GM12872 (cell line): ENCODE measurements around the gene CENPP.

Source experiments
- TF ChIP-seq, protein P1 (sequence below): IDR thresholded peaks from 3 replicates; pipeline ENCODE4 v1.5.1; 2011; ENCODE audit warnings: low read depth, mild to moderate bottlenecking, low read length, moderate library complexity; ENCODE audit not compliant: insufficient read depth

Gene CENPP

DNA sequence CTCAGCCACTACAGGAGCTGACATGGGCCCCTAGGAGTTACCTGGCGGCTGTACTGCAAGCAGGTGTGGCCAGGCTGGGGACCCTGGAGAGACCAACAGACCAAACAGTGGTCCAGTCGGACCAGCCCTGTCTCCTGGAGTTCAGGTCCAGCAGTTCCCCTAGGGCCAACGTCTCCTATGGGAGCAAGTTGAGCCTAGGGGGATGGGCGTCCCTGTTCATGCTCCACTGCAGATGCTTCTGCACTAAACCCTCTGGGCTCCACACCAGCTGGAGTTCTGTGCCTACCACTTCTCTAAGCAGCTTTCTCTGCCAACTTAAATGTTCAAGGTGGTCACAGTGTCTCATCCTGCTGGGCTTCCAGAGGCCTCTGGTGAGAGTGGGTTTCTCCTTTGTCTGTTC lies 119.1 kb downstream of the CENPP start:
- TF ChIP-seq, protein P1, sequence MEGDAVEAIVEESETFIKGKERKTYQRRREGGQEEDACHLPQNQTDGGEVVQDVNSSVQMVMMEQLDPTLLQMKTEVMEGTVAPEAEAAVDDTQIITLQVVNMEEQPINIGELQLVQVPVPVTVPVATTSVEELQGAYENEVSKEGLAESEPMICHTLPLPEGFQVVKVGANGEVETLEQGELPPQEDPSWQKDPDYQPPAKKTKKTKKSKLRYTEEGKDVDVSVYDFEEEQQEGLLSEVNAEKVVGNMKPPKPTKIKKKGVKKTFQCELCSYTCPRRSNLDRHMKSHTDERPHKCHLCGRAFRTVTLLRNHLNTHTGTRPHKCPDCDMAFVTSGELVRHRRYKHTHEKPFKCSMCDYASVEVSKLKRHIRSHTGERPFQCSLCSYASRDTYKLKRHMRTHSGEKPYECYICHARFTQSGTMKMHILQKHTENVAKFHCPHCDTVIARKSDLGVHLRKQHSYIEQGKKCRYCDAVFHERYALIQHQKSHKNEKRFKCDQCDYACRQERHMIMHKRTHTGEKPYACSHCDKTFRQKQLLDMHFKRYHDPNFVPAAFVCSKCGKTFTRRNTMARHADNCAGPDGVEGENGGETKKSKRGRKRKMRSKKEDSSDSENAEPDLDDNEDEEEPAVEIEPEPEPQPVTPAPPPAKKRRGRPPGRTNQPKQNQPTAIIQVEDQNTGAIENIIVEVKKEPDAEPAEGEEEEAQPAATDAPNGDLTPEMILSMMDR, result no peak

DNA sequence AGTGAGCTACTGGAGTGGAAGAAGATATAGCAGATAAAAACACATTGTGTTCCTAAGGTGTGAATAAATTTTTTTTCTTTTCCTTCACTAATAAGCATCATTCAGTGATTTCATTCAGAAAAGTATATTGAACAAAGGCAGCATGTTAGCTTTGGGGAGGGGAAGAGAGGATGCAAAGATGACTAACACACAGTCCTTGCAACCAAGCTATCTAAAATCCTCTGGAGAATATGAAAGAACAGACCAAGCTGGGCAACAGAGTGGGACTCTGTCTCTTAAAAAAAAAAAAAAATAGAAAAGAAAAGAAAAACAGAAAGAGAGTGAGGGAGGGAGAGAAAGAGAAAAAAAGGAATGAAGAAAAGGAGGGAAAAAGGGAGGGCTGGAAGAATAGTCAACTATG lies 120.8 kb downstream of the CENPP start:
- TF ChIP-seq, protein P1, result no peak

DNA sequence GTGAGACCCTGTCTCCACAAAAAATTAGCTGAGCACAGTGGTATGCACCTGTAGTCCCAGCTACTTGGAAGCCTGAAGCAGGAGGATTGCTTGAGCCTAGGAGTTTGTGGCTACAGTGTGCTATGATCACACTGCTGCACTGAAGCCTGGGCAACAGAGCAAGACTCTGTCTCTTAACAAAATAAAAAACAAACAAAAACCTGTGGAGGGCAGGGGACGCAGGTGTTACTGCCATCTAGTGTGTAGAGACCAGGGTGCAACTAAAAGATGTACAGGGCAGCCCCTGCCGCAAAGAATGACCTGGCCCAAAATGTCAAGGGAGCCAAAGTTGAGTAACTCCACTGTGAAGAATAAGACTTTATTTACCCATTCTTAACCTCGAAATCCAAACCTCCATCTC lies 129.5 kb downstream of the CENPP start:
- TF ChIP-seq, protein P1, result peak; percentile 53

DNA sequence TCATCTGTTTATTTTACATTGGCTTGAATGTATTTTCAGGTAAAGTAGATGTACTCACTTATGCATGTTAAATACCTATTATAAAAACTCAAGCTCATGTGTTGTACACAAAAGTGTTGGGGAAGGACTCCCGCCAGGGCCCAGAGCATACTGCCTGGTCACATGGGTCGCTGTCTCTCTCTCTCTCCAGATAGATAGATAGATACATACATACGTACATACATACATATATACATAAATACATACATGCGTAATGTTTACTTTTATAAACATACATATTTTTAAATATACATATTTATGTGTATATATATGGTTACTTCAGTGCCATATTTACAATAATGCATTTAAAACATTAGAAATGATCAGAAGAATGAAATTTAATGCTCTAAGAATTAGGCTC lies 131.8 kb downstream of the CENPP start:
- TF ChIP-seq, protein P1, result no peak

DNA sequence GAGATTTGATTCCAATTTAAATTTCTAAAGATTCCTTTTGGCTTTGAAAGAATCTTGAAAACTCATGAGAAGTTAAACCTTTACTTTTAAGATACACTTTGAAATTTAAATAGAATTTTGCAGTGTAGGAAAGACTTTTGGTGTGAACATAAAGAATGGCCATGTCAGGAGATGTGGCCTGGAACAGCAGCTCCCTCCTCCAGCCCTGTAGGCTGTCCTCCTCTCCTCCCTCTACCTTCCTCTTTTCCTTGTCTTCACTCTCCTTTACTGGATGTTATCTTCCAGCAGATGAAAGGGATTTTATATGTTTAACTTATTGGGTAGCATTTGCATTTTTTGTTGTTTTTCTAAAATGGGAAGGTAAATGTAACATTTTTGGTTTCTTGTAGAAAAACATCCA lies 137.6 kb downstream of the CENPP start:
- TF ChIP-seq, protein P1, result no peak

DNA sequence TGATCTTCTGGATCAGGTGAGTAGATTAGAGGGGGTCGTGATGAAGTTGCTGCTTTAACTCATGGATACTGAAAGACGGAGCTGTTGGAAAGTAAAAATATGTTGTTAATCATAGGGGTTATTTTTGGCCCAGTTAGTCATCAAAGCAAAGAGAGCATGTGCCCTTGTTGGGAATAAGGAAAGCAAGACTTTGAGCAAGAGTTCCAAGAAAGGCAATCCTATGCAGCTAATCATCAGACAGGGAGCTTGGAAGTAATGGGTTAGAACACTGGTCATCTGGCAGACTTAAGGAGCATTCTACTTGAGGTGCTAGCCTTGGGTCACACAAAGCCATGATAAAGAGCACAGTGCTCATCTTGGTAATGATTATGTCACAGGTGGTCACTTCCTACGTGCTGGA lies 138.2 kb downstream of the CENPP start:
- TF ChIP-seq, protein P1, result no peak

DNA sequence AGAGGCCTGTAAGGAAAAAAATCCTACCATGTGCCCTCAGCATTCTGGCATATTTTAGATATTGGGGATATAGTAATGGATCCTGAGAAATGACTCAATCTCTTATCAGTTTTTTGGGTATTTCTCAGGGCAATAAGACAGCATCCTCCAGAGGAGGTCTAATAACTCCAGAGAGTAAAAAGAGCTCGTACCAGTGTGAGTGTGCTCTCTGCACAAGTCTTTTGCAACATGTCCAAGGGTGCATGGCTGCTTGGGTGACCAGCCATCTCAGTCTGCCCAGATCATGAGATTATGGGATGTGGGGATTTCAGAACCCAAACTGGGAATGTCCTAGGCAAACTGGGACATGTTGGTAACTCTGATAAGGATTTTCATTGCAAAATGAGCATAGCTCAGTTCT lies 141.3 kb downstream of the CENPP start:
- TF ChIP-seq, protein P1, result no peak

DNA sequence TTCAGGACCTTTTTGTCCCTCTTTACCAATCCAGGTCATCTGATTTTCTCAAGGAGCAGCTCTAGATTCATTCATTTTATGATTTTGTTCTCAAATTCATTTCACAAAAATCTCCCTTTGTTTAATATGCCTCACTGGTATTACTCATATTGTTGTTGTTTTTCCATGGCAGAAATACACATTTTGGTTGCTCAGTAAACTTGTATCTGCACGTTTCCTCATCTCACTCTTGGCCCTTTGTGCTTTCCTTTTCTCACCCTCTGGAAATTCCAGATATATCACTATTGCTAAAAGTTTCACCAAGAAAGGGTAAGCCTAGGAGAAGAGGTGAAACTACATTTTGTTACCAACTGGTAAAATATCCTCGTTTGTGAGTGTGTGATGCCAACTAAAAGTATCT lies 141.8 kb downstream of the CENPP start:
- TF ChIP-seq, protein P1, result no peak
